ENCODE measurements around the gene NR6A1. TPM values are rescaled to one million over a fixed set of nuclear protein-coding genes. Genes with fewer than 3 reads are reported as not detected.
A peak's percentile ranks its signal among the peaks of the same experiment; 100 is the strongest.

Gene NR6A1
- total and polyA plus RNA-seq, 2 experiments from 2014 or later: 44.2 to 139 TPM

DNA sequence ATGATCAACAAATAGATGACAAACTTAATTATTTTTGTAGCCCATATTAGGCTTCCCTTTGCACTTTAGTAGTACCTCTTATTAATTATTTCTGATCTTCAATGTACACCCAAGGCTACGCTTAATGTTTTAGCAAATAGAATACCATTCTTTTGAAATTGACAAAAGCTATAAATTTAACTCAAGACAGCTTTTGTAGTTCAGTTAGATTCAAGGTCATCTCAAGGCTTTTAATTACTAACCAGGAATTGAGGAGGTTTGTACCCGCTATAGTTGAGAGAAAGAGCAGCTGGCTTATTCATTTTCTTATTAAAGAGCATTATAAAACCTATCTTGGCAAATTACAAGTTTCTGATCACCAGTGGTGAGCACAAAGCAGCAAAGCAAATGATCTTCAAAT, 15.1 kb downstream of the NR6A1 start:
- Histone ChIP-seq H3K4me3 (0 out of 2 replicates have a peak overlapping the region, but pooled peaks have one; percentile 10), H3K79me2 (replicated peaks; ENCODE audit: insufficient read depth) (peaks cover 68% of the 10 kb centered on the region), H3K36me3 (ENCODE audit: insufficient read depth) (no peaks in the 10 kb centered on the region), H3F3A (replicated peaks; ENCODE audit: low read depth) (no peaks in the 10 kb centered on the region), H2AFZ (no peak overlapping the region), H3K27me3 (ENCODE audit: insufficient read depth) (no peaks in the 10 kb centered on the region), H4K20me1 (replicated peaks; ENCODE audit: insufficient read depth) (no peaks in the 10 kb centered on the region), H3K4me1 (ENCODE audit: insufficient read depth) (peaks cover 55% of the 10 kb centered on the region), H3K4me2 (peak overlapping the region; percentile 72), H3K27ac (ENCODE audit: low read depth) (no peak overlapping the region), H3K9me2 (ENCODE audit: insufficient read depth) (no peaks in the 10 kb centered on the region)
- Mint-ChIP-seq H3K4me3 (peak overlapping the region; percentile 71), H3K27me3 (ENCODE audit: insufficient read depth, low read depth, poor library complexity) (peaks cover 6% of the 10 kb centered on the region), H3K27ac (peak overlapping the region; percentile 57), H3K4me1 (peaks cover 80% of the 10 kb centered on the region), H3K36me3 (ENCODE audit: low read depth) (no peaks in the 10 kb centered on the region), H3K9me3 (no peaks in the 10 kb centered on the region)
- ATAC-seq (no peak), DNase-seq (ENCODE audit: low spot score) (no peak)
- no peak for TF ChIP-seq POLR2AphosphoS5 (IDR thresholded peaks at IDR 0.05; ENCODE audit: low read depth)
- TF ChIP-seq, protein P1, sequence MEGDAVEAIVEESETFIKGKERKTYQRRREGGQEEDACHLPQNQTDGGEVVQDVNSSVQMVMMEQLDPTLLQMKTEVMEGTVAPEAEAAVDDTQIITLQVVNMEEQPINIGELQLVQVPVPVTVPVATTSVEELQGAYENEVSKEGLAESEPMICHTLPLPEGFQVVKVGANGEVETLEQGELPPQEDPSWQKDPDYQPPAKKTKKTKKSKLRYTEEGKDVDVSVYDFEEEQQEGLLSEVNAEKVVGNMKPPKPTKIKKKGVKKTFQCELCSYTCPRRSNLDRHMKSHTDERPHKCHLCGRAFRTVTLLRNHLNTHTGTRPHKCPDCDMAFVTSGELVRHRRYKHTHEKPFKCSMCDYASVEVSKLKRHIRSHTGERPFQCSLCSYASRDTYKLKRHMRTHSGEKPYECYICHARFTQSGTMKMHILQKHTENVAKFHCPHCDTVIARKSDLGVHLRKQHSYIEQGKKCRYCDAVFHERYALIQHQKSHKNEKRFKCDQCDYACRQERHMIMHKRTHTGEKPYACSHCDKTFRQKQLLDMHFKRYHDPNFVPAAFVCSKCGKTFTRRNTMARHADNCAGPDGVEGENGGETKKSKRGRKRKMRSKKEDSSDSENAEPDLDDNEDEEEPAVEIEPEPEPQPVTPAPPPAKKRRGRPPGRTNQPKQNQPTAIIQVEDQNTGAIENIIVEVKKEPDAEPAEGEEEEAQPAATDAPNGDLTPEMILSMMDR (conservative IDR thresholded peaks at IDR 0.05; ENCODE audit: low read depth in 2 of 2): no peak

GRCh38 chr9:124755061-124755460, 16.1 kb downstream of the NR6A1 start:
- H3K36me3 ChIP-seq (ENCODE audit: insufficient read depth): no peaks in the 10 kb centered on the region
- H3K27ac ChIP-seq (ENCODE audit: low read depth): no peak overlapping the region
- peaks cover 76% of the 10 kb centered on the region for H3K79me2 ChIP-seq (replicated peaks; ENCODE audit: insufficient read depth)
- DNase-seq (ENCODE audit: low spot score) (no peak), ATAC-seq (no peak)
- no peaks in the 10 kb centered on the region for H3K9me2 ChIP-seq (ENCODE audit: insufficient read depth)
- Mint-ChIP-seq H3K27me3 (ENCODE audit: insufficient read depth, low read depth, poor library complexity) (peaks cover 7% of the 10 kb centered on the region), H3K4me3 (peak overlapping the region; percentile 3; the same call in 2 of the 3 replicates), H3K9me3 (no peaks in the 10 kb centered on the region), H3K4me1 (peaks cover 81% of the 10 kb centered on the region), H3K27ac (peak overlapping the region; percentile 74), H3K36me3 (ENCODE audit: low read depth) (no peaks in the 10 kb centered on the region)
- no peak overlapping the region for H3K4me3 ChIP-seq
- H3F3A ChIP-seq (replicated peaks; ENCODE audit: low read depth): no peaks in the 10 kb centered on the region
- H3K27me3 ChIP-seq (ENCODE audit: insufficient read depth): no peaks in the 10 kb centered on the region
- no peaks in the 10 kb centered on the region for H4K20me1 ChIP-seq (replicated peaks; ENCODE audit: insufficient read depth)
- no peak overlapping the region for H2AFZ ChIP-seq
- peaks cover 55% of the 10 kb centered on the region for H3K4me1 ChIP-seq (ENCODE audit: insufficient read depth)
- 0 out of 2 replicates have a peak overlapping the region, but pooled peaks have one; percentile 22 for H3K4me2 ChIP-seq
- TF ChIP-seq JUNB (IDR thresholded peaks at IDR 0.05; ENCODE audit: unreplicated experiment) (no peak), NANOG (IDR thresholded peaks at IDR 0.05; ENCODE audit: borderline replicate concordance) (no peak), EZH2phosphoT487 (IDR thresholded peaks at IDR 0.05; ENCODE audit: unreplicated experiment) (no peak), ZNF331 (CRISPR knock-in tag; IDR thresholded peaks at IDR 0.05; ENCODE audit: low read depth) (no peak), CREB1 (CRISPR knock-in tag; IDR thresholded peaks at IDR 0.05; ENCODE audit: low read depth) (no peak), EZH2 (IDR thresholded peaks at IDR 0.05; ENCODE audit: low read depth, unreplicated experiment) (no peak), STAT1 (IDR thresholded peaks at IDR 0.05; ENCODE audit: unreplicated experiment) (no peak), REST (IDR thresholded peaks at IDR 0.05; ENCODE audit: unreplicated experiment) (no peak), POLR2AphosphoS5 (IDR thresholded peaks at IDR 0.05; ENCODE audit: low read depth) (no peak)
- TF ChIP-seq, protein P2, sequence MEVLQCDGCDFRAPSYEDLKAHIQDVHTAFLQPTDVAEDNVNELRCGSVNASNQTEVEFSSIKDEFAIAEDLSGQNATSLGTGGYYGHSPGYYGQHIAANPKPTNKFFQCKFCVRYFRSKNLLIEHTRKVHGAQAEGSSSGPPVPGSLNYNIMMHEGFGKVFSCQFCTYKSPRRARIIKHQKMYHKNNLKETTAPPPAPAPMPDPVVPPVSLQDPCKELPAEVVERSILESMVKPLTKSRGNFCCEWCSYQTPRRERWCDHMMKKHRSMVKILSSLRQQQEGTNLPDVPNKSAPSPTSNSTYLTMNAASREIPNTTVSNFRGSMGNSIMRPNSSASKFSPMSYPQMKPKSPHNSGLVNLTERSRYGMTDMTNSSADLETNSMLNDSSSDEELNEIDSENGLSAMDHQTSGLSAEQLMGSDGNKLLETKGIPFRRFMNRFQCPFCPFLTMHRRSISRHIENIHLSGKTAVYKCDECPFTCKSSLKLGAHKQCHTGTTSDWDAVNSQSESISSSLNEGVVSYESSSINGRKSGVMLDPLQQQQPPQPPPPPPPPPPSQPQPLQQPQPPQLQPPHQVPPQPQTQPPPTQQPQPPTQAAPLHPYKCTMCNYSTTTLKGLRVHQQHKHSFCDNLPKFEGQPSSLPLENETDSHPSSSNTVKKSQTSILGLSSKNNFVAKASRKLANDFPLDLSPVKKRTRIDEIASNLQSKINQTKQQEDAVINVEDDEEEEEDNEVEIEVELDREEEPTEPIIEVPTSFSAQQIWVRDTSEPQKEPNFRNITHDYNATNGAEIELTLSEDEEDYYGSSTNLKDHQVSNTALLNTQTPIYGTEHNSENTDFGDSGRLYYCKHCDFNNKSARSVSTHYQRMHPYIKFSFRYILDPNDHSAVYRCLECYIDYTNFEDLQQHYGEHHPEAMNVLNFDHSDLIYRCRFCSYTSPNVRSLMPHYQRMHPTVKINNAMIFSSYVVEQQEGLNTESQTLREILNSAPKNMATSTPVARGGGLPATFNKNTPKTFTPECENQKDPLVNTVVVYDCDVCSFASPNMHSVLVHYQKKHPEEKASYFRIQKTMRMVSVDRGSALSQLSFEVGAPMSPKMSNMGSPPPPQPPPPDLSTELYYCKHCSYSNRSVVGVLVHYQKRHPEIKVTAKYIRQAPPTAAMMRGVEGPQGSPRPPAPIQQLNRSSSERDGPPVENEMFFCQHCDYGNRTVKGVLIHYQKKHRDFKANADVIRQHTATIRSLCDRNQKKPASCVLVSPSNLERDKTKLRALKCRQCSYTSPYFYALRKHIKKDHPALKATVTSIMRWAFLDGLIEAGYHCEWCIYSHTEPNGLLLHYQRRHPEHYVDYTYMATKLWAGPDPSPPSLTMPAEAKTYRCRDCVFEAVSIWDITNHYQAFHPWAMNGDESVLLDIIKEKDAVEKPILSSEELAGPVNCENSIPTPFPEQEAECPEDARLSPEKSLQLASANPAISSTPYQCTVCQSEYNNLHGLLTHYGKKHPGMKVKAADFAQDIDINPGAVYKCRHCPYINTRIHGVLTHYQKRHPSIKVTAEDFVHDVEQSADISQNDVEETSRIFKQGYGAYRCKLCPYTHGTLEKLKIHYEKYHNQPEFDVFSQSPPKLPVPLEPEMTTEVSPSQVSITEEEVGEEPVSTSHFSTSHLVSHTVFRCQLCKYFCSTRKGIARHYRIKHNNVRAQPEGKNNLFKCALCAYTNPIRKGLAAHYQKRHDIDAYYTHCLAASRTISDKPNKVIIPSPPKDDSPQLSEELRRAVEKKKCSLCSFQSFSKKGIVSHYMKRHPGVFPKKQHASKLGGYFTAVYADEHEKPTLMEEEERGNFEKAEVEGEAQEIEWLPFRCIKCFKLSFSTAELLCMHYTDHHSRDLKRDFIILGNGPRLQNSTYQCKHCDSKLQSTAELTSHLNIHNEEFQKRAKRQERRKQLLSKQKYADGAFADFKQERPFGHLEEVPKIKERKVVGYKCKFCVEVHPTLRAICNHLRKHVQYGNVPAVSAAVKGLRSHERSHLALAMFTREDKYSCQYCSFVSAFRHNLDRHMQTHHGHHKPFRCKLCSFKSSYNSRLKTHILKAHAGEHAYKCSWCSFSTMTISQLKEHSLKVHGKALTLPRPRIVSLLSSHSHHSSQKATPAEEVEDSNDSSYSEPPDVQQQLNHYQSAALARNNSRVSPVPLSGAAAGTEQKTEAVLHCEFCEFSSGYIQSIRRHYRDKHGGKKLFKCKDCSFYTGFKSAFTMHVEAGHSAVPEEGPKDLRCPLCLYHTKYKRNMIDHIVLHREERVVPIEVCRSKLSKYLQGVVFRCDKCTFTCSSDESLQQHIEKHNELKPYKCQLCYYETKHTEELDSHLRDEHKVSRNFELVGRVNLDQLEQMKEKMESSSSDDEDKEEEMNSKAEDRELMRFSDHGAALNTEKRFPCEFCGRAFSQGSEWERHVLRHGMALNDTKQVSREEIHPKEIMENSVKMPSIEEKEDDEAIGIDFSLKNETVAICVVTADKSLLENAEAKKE (CRISPR knock-in tag; IDR thresholded peaks at IDR 0.05): no peak
